HG02759 (cell line): Measurements from ENCODE around the gene MARS1.
"Not testable (repeated sequence)": the region's sequence is repeated elsewhere in the genome, so short reads cannot be mapped to it uniquely, and the experiment has no call there.

Source experiments
- ATAC-seq: cut with Tn5 transposase; IDR thresholded peaks from one replicate; pipeline ENCODE4 v1.9.1; 2021; ENCODE audit warnings: mild to moderate bottlenecking, moderate library complexity; ENCODE audit not compliant: unreplicated experiment

The MARS1 gene

GRCh38 chr12:57489157-57489641, 1.3 kb downstream of the MARS1 start:
- ATAC-seq, result no peak

GRCh38 chr12:57490126-57490525, 2.3 kb downstream of the MARS1 start:
- no peak for ATAC-seq

- ATAC-seq, result no peak
These were observed 3.8 kb downstream of the MARS1 start for GRCh38 chr12:57491393-57492280.

GRCh38 chr12:57495051-57495701, 7.3 kb downstream of the MARS1 start:
- not testable (repeated sequence) for ATAC-seq

GRCh38 chr12:57496822-57497221, 9.0 kb downstream of the MARS1 start:
- ATAC-seq, result no peak

- no peak for ATAC-seq
These were observed 9.6 kb downstream of the MARS1 start for GRCh38 chr12:57497223-57498131.

GRCh38 chr12:57498132-57498502, 10.2 kb downstream of the MARS1 start:
- no peak for ATAC-seq

- no peak for ATAC-seq
These were observed 10.7 kb downstream of the MARS1 start for GRCh38 chr12:57498571-57498970.

- ATAC-seq, result no peak
These were observed 12.3 kb downstream of the MARS1 start for GRCh38 chr12:57500213-57500612.

- not testable (repeated sequence) for ATAC-seq
These were observed 14.6 kb downstream of the MARS1 start for GRCh38 chr12:57502311-57502969.

- ATAC-seq, result not testable (repeated sequence)
These were observed 18.7 kb downstream of the MARS1 start for GRCh38 chr12:57506541-57506940.

GRCh38 chr12:57507796-57508195, 19.9 kb downstream of the MARS1 start:
- not testable (repeated sequence) for ATAC-seq

- no peak for ATAC-seq
These were observed 23.3 kb downstream of the MARS1 start for GRCh38 chr12:57511161-57511560.

GRCh38 chr12:57511588-57512325, 23.9 kb downstream of the MARS1 start:
- ATAC-seq, result no peak

- ATAC-seq, result no peak
These were observed 24.8 kb downstream of the MARS1 start for GRCh38 chr12:57512665-57513064.

- ATAC-seq, result no peak
These were observed 25.4 kb downstream of the MARS1 start for GRCh38 chr12:57513266-57513665.

- ATAC-seq, result not testable (repeated sequence)
These were observed 25.8 kb downstream of the MARS1 start for GRCh38 chr12:57513677-57514076.

GRCh38 chr12:57514246-57514645, 26.4 kb downstream of the MARS1 start:
- ATAC-seq, result not testable (repeated sequence)

- ATAC-seq, result no peak
These were observed 27.0 kb downstream of the MARS1 start for GRCh38 chr12:57514720-57515407.
